Skin epidermis (tissue), 12 donors: Measurements from ENCODE around the gene DCC.

ENCODE experiments used
- H3K27ac ChIP-seq, 21 experiments: fragments of 200-600 bp; sonication (generic) in 11 of 21; one replicate each; pipeline ENCODE4 v1.5.0; 2020; ENCODE audit warnings: mild to moderate bottlenecking in 3 of 21, inconsistent platforms in 2 of 21, moderate library complexity in 2 of 21
- H3K4me3 ChIP-seq, 7 experiments: fragments of 200-600 bp; sonication (generic) in 2 of 7; one replicate each; pipeline ENCODE4 v1.5.0; 2020; ENCODE audit warnings: inconsistent platforms in 2 of 7, mild to moderate bottlenecking in 2 of 7, moderate library complexity in 1 of 7

DCC gene

DNA sequence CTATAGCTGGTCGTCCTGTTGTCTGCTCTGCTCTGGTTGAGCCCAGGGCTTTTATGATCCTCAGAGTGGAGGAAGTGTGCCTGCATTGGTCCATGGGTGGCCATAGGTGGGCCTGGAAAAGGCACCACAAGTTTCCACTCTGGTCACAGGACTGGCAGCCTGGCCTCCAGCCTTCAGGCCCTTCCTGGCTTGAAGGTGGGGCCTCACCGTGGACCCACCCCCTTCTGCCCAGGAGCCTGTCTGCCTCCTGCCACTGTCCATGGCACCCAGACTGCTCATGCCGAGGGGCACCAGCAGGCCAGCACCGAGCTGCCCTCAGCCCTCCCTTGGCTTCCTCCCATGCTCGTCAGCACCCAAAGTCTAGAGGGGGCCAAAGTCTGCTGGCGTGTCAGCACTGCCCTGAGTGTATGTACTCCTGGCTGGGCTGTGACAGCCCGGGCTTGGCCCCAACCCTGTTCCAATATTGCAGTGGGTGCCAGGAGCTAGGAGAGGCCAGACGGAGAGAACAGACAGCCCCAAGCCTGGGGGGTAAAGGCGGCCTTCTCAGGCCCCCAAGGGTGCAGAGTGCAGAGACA lies 529.4 kb downstream of the DCC start:
- no peak overlapping the region for H3K4me3 ChIP-seq
- H3K27ac ChIP-seq: no peak overlapping the region

DNA sequence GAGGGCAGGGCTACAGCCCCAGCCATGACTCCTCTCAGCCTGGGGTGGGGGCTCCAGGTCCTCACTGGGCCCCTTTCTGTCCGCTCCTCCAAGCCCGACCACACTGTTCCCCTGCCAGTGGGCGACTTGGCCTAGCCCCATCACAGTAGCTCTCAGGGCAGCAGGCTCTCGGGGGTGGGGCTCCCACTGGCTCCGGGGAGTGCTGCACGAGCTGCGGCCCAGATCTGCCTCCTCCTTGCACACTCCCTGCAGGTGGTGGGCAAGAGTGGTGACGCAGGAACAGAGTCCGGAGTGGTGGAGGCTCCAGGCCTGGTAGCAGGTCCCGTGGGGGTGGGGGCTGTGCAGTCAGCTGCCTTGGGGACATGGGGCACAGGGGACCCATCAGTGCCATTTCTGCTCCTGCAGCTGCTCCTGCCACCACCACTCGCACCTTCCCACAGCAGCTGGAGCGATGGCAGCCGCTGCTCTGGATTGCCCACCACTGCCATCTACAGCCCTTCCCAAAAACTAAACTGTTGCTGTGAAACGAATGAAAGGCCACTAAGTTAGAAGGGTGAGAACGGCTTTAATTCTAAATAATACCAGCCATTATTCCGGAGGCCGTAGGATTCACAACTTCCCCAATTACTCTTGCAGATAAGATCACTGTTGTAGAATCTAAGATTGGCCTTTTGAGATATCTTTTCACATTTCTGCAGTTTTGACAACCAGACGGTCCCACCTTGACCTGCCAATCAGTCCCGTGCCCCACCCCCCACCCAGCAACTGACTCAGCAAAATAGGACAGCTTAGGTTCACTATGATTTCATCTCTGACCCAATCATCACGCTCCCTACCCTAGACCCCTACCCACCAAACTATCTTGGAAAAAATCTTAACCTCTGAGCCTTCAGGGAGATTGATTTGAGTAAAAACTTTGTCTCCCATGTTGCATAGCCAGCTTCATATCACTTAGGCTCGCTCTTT lies 530.2 kb downstream of the DCC start:
- Histone ChIP-seq H3K4me3 (no peak overlapping the region), H3K27ac (no peak overlapping the region)

DNA sequence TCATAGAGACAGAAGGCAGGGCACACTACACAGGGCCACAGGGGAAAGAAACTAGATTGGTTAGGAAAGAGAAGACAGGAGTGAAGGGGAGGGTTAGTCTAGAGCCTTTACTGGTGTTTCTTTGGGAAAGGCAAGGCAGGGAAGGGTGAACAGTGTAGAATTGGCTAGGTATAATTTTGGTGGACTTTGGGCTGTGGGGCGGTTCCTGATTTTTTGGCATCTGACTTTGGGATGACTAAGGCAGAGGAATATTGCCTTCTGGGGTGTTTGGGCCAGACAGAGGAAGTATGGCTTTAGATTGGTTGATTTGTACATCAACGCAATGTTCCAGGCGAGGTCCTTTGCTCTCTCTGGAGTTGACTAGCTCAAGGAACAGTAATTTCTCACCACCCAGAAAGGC lies 534.8 kb downstream of the DCC start:
- H3K4me3 ChIP-seq: no peak overlapping the region
- H3K27ac ChIP-seq: no peak overlapping the region

DNA sequence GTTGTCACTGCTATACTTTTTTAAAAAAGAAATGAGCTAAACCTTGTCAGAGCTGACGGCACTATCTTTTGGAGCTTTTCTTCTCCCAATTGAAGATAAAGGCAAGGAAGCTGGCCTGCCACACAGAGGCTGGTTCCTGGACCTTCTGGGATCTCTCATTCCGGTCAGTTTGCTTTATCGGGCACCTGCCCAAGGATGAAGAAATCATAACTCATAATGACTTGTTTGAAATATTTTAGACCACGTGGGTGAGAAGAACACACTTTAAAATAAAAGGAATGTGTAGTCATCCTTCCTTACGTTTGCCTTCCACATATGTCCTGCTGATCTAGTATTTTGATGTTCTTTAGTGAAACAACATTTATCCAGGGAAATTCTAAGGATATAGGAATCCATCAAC lies 535.7 kb downstream of the DCC start:
- no peak overlapping the region for H3K27ac ChIP-seq
- H3K4me3 ChIP-seq: no peak overlapping the region

DNA sequence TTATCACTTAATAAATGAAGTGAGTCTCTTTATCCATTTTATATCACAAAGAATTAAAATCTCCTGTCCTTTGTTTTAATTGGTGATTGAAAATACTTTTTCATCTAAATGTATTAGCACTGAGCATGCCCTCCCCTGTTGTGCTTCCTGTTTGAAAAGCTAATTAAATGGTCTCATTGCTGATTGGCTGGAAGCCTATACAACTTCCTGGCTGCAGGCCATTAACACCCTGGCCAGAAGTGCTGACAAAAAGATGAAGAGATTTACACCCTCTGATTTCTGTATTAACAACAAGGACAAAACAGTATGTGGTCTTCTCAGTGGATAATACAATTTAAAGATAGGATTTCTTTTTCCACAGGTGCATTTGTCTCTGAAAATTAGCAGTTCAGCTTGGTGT lies 548.0 kb downstream of the DCC start:
- Histone ChIP-seq H3K4me3 (no peak overlapping the region), H3K27ac (no peak overlapping the region)

DNA sequence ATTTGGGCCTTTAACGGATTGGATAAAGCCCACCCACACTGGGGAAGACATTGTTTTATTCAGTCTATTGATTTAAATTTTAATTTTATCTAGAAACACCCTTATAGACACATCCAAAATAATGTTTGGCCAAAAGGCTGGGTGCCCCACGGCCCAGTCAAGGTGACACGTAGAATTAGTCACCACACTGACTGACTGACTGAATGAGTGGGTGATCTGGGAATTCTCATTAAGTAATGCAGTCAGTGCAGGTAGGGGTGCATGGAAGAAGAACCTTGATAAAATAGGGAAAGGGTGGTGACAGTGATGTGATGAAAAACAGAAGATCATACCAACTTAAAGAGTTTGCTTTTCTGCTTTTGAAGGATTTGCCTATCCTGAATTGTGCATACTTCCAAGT lies 554.8 kb downstream of the DCC start:
- no peak overlapping the region for H3K27ac ChIP-seq
- H3K4me3 ChIP-seq: no peak overlapping the region

DNA sequence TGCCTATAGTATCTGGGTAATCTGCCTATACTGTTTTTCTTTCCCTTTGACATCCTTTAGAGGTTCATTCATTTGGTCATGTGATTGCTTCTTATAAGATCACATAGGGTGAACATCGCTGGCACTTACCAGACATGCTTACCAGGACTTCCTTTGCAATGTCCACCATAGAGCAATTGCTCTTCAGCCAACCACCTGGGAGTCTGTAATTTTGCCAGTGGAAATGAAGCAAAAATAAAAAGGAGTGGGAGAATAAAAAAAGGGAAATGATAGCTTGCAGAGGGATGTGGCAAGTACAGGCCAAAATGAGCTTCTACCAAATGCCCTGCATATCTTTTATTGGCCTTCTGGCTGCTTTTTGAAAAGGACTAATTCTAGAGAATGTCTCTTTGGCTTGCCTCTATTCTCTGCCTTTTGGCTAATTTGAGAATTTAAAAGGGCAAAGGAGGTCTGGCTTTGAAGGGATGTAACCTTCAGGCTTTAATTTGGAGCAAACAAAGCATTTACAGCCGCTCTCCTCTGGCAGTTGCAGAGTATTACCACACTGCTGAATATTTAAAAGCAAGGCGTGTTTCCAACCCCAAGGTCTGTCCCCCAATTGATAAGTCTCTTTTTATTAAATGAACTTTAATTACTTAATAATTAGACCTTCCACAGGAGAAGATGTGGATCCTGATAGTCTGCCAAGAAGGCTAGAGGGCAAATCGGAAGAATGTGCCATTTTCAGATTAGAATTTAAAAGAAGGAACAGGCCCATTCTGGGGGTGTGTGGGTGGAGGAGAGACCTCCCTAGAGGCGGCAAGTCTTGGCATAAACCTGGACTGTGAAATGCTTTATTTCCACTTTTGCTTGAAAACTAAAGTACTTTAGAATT lies 557.9 kb downstream of the DCC start:
- no peak overlapping the region for H3K27ac ChIP-seq
- no peak overlapping the region for H3K4me3 ChIP-seq

DNA sequence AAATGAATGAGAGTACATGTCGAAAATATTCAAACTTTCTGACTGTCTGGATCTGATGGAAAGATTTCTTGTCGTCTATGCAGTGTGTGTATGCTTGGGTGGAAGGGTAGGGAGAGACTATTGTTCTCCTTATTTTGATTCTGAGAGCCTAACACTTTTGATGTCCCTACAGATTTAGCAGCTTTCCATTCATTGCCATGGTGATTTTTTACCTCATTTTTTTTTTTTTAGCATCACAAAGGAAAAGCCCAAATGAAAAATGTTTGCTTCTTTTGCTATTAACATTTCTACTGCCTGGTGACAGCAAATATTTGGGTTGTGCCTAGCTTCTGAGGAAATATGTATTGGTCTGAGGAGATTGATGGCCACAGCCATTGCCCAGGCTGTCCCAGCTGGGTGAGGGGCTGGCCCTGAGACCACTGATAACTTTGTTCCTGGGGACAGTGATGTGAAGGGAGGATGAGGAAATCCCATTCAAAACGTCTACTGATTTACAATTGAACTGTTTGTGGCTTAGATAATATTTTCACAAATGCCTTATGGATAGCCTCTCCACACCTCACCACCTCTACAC lies 558.6 kb downstream of the DCC start:
- H3K27ac ChIP-seq: no peak overlapping the region
- H3K4me3 ChIP-seq: no peak overlapping the region

DNA sequence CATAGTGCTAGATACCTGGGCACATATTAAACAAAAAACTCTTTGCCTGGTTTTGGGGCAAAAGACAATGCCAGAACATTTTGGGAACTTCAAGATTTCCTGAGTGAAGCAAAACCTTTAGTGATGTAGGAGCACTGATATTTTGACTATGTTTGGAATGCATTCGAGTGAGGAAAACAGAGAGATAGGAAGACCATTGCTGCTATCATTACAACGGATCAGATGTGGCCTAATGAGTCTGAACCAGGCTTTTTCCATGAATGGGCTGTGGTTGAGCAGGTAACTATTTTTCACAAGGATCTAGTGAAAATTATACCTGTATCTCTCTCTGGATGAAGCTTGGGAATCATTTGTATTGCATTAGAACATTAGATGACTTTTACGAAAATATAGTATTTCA lies 562.2 kb downstream of the DCC start:
- H3K27ac ChIP-seq: no peak overlapping the region
- no peak overlapping the region for H3K4me3 ChIP-seq

DNA sequence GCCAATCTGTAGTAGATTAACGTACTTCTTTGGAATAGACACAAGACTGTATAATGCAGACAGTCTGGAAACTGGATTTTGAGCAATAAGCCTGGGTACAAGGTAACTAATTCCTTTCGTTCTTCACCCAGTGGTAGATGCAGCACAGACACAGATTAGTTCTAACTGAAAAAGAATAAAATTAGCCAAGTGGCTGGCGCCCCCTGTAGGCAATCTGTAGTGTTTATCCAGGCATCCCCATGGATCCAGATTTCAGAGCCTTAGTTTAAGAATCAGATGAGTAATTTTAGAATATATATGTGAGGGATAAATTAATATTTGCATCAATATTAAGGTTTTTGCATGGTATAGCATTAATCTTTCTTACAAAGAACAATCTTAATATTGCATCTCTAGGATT lies 563.9 kb downstream of the DCC start:
- no peak overlapping the region for H3K27ac ChIP-seq
- no peak overlapping the region for H3K4me3 ChIP-seq

DNA sequence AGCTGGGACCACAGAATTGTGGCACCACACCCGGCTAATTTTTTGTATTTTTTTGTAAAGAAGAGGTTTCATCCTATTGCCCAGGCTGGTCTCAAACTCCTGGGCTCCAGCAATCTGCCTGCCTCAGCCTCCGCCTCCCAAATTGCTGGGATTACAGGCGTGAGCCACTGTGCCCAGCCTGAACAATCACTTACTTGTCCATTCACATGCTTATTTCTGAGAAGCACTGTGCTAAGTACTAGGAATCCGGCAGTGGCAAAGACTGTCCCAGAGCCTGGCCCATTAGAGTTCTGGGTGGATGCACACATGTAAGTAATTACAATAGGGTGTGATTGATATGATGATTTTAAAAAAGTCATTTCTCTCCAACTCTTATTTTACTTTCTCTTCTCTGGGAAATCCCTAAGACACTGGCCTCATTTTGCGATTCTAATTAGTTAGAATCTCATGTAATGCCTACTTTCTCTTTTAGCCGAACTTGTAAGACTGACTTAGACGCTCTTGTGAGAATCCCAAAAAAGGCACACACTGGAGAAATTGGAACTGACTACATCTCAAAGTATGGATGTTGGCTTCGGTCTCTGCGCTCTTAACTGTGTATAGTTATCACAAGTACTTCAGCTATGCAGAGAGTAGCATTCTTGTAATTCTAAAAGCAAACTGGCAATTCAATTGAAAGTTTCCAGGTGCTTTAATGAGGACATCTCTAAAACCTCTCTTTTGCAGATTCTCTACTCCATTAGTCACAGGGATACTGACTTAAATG lies 567.7 kb downstream of the DCC start:
- H3K27ac ChIP-seq: no peak overlapping the region
- H3K4me3 ChIP-seq: no peak overlapping the region

DNA sequence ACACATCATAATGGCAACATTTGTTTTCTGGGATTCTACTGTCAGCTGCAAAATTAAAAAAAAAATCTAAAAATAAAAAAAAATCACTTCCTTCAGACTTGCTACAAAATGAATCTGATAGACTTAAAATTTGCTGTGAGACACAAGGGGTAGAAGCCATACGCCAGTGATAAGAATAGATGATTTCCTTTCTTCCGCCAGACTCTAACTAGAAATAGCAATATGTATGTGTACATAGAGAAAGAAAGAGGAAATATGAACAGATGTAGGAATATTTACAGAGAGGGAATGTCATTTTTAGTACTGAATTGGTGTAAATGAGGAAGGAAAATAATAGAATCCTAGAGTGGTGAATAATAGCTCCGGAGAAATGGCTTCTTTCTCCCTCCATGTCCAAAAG lies 574.2 kb downstream of the DCC start:
- H3K27ac ChIP-seq: no peak overlapping the region

DNA sequence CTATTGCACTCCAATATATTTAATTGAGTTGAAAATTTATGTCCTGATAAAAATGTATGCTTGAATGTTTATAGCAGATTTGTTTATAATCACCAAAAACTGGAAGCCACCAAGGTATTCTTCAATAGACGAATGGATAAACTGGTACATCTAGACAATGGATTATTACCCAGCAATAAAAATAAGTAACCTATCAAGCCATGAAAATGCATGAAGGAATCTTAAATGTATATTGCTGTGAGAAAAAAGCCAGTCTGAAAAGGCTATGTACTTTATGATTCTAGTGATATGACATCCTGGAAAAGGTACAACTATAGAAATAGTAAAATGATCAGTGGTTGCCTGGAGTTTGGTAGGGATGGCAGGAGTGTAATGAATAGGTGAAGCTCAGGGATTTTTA lies 580.7 kb downstream of the DCC start:
- Histone ChIP-seq H3K4me3 (no peak overlapping the region), H3K27ac (no peak overlapping the region)

More for the DNA sequence above, 574.2 kb downstream of the DCC start:
- H3K4me3 ChIP-seq: no peak overlapping the region

DNA sequence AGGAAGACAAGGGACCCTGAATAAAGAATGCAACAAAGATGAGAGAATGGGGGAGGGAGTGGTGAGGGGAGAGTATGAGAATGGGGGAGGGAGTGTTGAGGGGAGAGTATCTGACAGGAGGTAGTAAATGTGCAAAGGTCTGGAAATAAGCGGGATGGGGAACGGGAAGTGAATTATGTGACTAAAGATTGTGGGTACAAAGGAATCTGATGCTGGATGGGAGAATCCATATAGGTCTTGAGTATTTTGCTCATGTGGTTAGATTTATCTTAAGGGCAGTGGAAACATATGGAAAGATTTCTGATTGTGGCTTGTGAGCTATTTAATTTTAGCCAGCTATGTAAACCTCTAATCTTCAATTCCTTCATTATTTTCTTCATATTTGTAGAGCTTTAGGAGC lies 593.4 kb downstream of the DCC start:
- Histone ChIP-seq H3K4me3 (no peak overlapping the region), H3K27ac (no peak overlapping the region)

DNA sequence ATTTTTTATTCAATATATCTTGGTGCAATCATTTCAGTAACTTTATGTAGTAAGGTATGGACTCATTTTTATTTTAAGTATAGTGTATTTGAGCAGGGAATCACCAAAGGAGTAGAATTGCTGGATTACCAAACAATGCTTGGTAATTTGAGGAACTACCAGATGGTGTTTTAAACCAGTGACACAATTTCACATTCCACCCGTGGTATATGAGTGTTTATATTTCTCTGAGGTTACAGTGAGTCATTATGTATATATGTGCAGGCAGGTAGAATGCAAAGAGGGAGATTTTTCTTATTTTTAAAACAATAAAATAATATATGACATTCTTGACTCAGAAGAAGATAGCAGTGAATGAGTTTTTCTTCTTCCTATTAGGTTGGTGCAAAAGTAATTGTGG lies 596.9 kb downstream of the DCC start:
- Histone ChIP-seq H3K27ac (no peak overlapping the region), H3K4me3 (no peak overlapping the region)

DNA sequence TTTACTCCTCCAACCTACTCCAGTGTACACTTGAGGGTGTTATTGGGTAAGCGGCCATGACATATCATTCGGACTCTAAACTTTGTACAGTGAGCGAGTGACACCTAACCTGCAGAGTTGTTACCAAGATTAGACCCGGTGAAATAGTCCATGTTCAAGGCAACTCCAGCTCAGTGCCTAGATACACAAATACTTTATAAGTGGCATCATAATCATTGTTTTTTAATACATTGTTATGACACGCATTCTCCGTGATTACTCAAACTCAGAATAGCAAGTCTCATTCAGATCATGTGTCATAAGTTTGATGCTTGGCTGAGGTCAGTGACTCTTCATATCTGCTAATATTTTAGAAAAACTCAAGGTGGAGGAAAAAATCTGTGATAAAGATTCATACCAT lies 597.8 kb downstream of the DCC start:
- Histone ChIP-seq H3K27ac (no peak overlapping the region), H3K4me3 (no peak overlapping the region)

DNA sequence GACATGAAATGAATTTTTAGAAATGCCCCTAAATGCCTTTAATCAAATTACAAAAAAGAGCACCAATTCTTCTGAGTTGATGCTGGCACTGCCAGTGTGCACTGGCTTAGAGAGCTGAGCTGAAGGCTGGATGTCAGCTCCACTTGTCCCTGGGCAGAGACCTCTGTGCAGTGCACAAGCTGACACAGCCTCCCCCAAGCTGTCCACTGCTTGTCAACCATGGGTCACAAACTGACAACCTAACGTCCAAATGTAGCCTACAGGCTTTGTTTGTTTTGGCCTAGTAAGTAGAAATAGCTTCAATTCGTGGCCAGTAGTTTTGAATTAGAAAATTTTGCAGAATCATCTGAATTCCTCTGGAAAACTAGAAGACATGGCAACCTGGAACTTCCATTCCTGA lies 605.6 kb downstream of the DCC start:
- H3K4me3 ChIP-seq: no peak overlapping the region
- H3K27ac ChIP-seq: no peak overlapping the region

DNA sequence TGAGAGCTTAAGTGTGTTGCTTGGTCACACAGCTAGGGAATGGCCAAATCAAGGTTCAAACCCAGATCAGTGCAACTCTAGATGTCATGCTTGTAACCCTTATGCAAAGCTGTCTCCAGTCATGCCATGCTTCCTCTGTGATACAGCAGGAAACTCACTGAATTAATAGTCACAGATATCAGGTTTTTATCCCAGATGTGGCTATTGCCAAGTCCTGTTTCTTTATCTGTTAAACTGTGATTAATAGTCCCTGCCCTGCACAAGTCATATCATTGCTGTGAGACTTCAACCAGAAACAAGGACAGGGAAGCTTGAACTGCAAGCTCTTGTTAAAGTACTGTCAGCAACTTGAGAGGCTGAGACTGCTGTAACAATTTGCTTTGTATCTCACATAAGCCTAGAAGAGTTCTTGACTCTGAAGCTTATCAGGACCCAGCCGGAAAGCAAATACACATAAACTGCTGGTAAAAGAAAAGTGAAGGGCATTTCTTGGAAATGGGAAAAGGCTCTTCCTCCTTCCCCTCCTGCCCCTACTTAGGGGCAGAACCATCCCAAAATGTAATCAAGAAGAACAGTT lies 609.0 kb downstream of the DCC start:
- Histone ChIP-seq H3K4me3 (no peak overlapping the region), H3K27ac (no peak overlapping the region)

DNA sequence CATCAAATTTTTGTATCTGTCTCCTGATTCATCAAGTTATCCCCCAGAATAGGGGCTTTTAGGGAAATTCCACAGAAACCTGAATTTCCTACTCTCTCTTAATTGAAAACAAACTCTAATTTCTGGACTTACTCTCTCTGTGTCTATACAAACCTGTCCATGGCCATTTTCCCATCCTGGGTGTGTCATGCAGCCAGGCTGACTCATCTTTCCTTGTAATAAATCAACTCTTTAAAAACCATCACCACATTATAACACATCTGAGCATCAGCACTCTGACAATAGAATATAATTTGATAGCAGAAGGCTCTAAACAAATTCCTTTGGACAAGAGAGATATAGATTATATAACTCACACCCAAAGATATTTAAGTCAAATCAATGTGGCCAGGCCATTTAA lies 610.2 kb downstream of the DCC start:
- no peak overlapping the region for H3K27ac ChIP-seq
- H3K4me3 ChIP-seq: no peak overlapping the region
